ENCODE measurements around the gene CUX1.

The CUX1 gene

DNA sequence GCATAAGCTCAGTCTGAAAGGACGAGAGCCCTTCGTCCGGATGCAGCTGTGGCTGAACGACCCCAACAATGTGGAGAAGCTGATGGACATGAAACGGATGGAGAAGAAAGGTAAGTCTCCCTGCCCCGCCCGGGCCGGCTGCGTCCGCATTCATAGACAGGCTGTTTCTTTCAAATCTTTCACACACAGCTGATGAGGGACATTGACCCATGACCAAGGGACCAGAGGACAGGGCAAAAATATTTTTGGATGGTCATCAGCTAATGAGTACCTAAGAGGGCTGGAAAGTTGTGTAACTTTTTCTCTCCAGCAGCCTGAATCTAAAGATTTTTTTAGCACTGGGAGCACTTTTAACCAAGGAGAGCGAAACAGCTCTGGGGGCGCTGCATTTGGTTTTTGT, 416.7 kb downstream of the CUX1 start:
- DNase-seq (ENCODE audit: low read depth) = no peak
- H3K4me3 ChIP-seq (ENCODE audit: control insufficient read depth, low read depth, low read length) = no peak overlapping the region
- no peak for TF ChIP-seq CTCF (conservative IDR thresholded peaks at IDR 0.05; ENCODE audit: control insufficient read depth, insufficient read depth, low read depth, low read length)

DNA sequence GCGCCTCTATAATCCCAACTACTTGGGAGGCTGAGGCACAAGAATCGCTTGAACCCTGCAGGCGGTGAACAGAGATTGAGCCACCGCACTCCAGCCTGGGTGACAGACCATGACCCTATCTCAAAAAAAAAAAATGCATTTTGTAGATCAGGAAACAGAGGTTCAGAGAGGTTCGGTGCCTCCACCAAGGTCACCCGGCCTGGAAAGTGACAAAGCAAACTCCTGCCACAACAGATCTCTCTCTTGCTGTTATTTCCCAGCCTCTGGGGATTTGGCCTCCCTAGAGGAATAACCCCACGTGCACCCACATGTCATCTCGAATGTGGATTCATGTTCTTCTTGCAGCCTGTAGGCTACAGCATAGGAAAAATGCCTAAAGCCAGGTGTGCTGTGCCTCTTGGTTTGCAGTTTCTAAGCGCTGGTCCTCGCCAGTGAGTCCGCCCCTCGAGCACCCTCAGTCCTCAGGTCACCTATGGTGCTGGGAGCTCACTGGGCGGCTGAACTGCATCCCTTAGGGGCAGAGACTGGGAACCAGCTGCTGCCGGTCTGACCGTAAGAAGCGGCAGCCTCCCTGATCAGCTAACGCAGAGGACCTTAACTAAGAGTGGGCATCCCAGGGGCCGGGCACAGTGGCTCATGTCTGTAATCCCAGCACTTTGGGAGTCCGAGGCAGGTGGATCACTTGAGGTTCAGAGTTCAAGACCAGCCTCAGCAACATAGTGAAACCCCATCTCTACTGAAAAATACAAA, 417.6 kb downstream of the CUX1 start:
- no peak for TF ChIP-seq CTCF (conservative IDR thresholded peaks at IDR 0.05; ENCODE audit: control insufficient read depth, insufficient read depth, low read depth, low read length)
- DNase-seq (ENCODE audit: low read depth) = no peak
- H3K4me3 ChIP-seq (ENCODE audit: control insufficient read depth, low read depth, low read length) = no peak overlapping the region

DNA sequence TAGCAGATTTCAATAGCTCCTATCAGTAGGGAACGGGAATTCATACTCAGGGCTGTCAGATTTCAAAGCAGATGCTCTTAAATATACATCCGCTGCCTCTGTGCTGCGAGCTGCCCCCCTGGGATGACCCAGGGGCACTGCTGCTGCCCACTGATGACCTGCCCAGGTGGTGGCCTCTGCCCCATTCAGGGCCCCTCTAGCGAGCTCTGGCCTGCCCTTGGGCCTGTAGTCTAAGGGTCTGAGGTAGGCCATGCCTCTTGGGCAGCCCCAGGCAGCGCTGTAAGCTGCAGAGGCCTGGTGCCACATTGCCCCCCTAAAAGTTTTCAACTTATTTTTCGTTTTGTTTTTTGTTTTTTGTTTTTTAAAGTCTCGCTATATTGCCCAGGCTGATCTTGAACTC, 418.7 kb downstream of the CUX1 start:
- DNase-seq (ENCODE audit: low read depth) = no peak
- TF ChIP-seq CTCF (conservative IDR thresholded peaks at IDR 0.05; ENCODE audit: control insufficient read depth, insufficient read depth, low read depth, low read length) = no peak
- no peak overlapping the region for H3K4me3 ChIP-seq (ENCODE audit: control insufficient read depth, low read depth, low read length)

DNA sequence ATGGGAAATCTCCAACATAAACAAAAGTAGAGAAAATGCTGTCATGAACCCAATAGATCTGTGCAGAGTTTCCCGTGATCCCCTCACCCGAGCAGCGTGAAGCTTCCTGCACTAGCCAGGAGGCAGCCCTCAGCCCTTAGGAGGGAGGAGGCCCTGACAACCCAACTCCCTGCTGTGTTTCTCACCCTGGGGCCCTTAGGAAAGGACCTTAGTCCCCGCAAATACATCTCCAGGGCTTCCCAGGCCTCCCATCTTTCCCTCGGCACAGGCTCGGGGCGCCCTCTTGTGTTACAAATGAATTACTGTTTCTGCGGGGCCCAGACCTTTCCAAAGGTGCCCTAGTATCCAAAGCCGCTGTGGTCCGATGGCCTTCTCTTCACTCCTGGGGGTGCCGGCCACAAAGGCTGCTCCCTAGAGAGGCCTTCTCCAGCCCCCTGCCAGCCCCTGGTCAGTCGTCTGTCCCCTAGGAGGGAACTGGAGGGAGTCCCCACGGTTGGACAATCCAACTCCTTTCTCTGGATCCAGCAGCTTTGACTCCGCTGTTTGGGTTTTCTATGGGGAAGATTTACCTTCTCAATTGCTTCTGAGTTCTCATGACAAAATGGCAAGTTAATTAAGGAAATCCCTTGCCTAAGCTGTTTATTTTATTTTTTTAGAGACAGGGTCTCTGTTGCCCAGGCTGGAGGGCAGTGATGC, 419.3 kb downstream of the CUX1 start:
- H3K4me3 ChIP-seq (ENCODE audit: control insufficient read depth, low read depth, low read length) = no peak overlapping the region

DNA sequence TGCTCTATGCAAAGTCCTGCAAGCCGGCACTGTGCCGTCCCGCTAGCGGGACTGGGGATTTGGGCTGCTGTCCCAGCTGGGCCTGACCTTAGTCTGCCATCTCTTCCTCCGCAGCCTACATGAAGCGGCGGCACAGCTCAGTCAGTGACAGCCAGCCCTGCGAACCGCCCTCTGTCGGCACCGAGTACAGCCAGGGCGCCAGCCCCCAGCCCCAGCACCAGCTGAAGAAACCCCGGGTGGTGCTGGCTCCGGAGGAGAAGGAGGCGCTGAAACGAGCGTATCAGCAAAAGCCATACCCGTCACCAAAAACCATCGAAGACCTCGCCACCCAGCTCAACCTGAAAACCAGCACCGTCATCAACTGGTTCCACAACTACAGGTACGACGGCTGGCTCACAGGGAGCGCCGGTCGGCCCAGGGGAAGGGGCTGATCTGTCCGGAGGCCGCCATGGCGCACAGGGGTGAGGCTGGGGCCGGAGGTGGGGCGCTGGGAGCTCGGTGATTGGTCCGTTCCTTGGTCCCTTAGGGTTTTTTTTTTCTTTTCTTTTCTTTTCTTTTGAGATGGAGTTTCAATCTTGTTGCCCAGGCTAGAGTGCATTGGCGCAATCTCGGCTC, 421.9 kb downstream of the CUX1 start:
- no peak overlapping the region for H3K4me3 ChIP-seq (ENCODE audit: control insufficient read depth, low read depth, low read length)
- DNase-seq (ENCODE audit: low read depth) = no peak
- no peak for TF ChIP-seq CTCF (conservative IDR thresholded peaks at IDR 0.05; ENCODE audit: control insufficient read depth, insufficient read depth, low read depth, low read length)

More for the DNA sequence above, 419.3 kb downstream of the CUX1 start:
- DNase-seq (ENCODE audit: low read depth) = peak; percentile 51
- peak; percentile 71 for TF ChIP-seq CTCF (conservative IDR thresholded peaks at IDR 0.05; ENCODE audit: control insufficient read depth, insufficient read depth, low read depth, low read length)

GRCh38 chr7:102241431-102241830, 424.0 kb downstream of the CUX1 start:
- no peak for TF ChIP-seq CTCF (conservative IDR thresholded peaks at IDR 0.05; ENCODE audit: control insufficient read depth, insufficient read depth, low read depth, low read length)
- DNase-seq (ENCODE audit: low read depth) = no peak
- H3K4me3 ChIP-seq (ENCODE audit: control insufficient read depth, low read depth, low read length) = no peak overlapping the region

Measured in fibroblast of mammary gland (primary cell).